GM12878 (cell line): ENCODE measurements around the gene WNT9B. TPM values are rescaled to one million over a fixed set of nuclear protein-coding genes. Genes with fewer than 3 reads are reported as not detected.

ENCODE experiments used
- ATAC-seq: fragments of 200-7000 bp; cut with Tn5 transposase; 3 replicates; pipeline ENCODE4 v1.9.1; 2020; ENCODE audit warnings: mild to moderate bottlenecking, moderate library complexity
- BruUV-seq: library from RNA; stranded (reverse); fragments of 400-500 nt; replicated peaks from 2 replicates; lab custom pipeline; 2021; lab: Mats Ljungman, UMichigan
- CTCF ChIA-PET: fragments of 300-600 bp; sonication (Branson Sonifier 250); formaldehyde crosslinking; extraction: SDS; loops from one replicate; lab custom pipeline; 2021; ENCODE audit warnings: inconsistent platforms; lab: Yijun Ruan, JAX
- POLR2A ChIA-PET: fragments of 350-600 bp; formaldehyde crosslinking; extraction: SDS; loops from one replicate; lab custom pipeline; 2021; ENCODE audit warnings: inconsistent platforms; lab: Charles Lee
- RAD21 ChIA-PET: fragments of 300-600 bp; sonication (Branson Sonifier 250); formaldehyde crosslinking; loops from one replicate; lab custom pipeline; 2023; ENCODE audit warnings: antibody characterized with exemption; ENCODE audit not compliant: unreplicated experiment; lab: Charles Lee
- SMC1A ChIA-PET: fragments of 300-600 bp; sonication (Branson Sonifier 250); formaldehyde crosslinking; loops from one replicate; lab custom pipeline; 2023; ENCODE audit not compliant: unreplicated experiment, uncharacterized antibody; lab: Charles Lee
- DNase-seq: peaks from one replicate; pipeline ENCODE4 v3.0.0-alpha.2; 2011; ENCODE audit warnings: low read depth, low spot score
- FAIRE-seq: peaks from 3 replicates; lab custom pipeline; 2011; peaks lifted over from hg19 to GRCh38; lab: Jason Lieb, UNC
- H2AFZ ChIP-seq: 2 replicates; pipeline ENCODE4 v1.6.0; 2011; ENCODE audit warnings: low read depth, low read length, control low read depth; ENCODE audit not compliant: control insufficient read depth
- H3K27ac ChIP-seq: 2 replicates; pipeline ENCODE4 v1.5.1; 2011; ENCODE audit warnings: control low read depth; ENCODE audit not compliant: control insufficient read depth, insufficient read depth
- H3K27me3 ChIP-seq, 2 experiments: replicated peaks in 1 of 2; 2 replicates each; pipeline versions ENCODE4 v1.6.0 to v1.6.1; 2011; ENCODE audit warnings: low read length in 1 of 2; ENCODE audit not compliant: control insufficient read depth in 2 of 2, insufficient read depth in 2 of 2
- H3K36me3 ChIP-seq, 2 experiments: 2 replicates each; pipeline ENCODE4 v1.5.1; 2011; ENCODE audit warnings: low read length in 1 of 2; ENCODE audit not compliant: control insufficient read depth in 2 of 2, insufficient read depth in 2 of 2
- H3K4me1 ChIP-seq: 2 replicates; pipeline ENCODE4 v1.6.1; 2011; ENCODE audit warnings: mild to moderate bottlenecking, low read length, moderate library complexity, mixed read lengths; ENCODE audit not compliant: control insufficient read depth, insufficient read depth
- H3K4me2 ChIP-seq: 2 replicates; pipeline ENCODE4 v1.6.0; 2011; ENCODE audit warnings: control low read depth; ENCODE audit not compliant: control insufficient read depth, insufficient read depth
- H3K4me3 ChIP-seq: fragments of 200-600 bp; sonication (generic); 2 replicates; pipeline ENCODE4 v1.5.1; 2016
- H3K79me2 ChIP-seq: 2 replicates; pipeline ENCODE4 v1.6.0; 2011; ENCODE audit warnings: low read length; ENCODE audit not compliant: control insufficient read depth, insufficient read depth
- H3K9ac ChIP-seq: 2 replicates; pipeline ENCODE4 v1.8.0; 2011; ENCODE audit warnings: low read length, control low read depth, mixed read lengths; ENCODE audit not compliant: control insufficient read depth, insufficient read depth
- H3K9me3 ChIP-seq: replicated peaks from 3 replicates; pipeline ENCODE4 v1.5.1; 2011; ENCODE audit warnings: mild to moderate bottlenecking, low read length; ENCODE audit not compliant: control insufficient read depth, insufficient read depth
- H4K20me1 ChIP-seq: 2 replicates; pipeline ENCODE4 v1.6.0; 2011; ENCODE audit not compliant: control insufficient read depth, insufficient read depth
- CHD2 ChIP-seq: IDR thresholded peaks from 2 replicates; pipeline ENCODE4 v1.6.1; 2011; ENCODE audit warnings: low read depth, low read length, improper control_type of control experiment, borderline replicate concordance
- EED ChIP-seq: sonication (generic); IDR thresholded peaks from 2 replicates; pipeline ENCODE4 v1.6.1; 2016; ENCODE audit warnings: antibody characterized with exemption, low read depth
- EZH2 ChIP-seq: IDR thresholded peaks from 2 replicates; pipeline ENCODE4 v1.6.1; 2012; ENCODE audit warnings: low read depth, mild to moderate bottlenecking, control low read depth, inconsistent platforms, low read length, borderline replicate concordance; ENCODE audit not compliant: control insufficient read depth
- KAT2A ChIP-seq: conservative IDR thresholded peaks from 2 replicates; pipeline ENCODE4 v1.6.1; 2011; ENCODE audit warnings: low read depth, low read length; ENCODE audit not compliant: control insufficient read depth
- KDM1A ChIP-seq: fragments of 200-600 bp; sonication (generic); IDR thresholded peaks from 2 replicates; pipeline ENCODE4 v1.6.1; 2016; ENCODE audit warnings: borderline replicate concordance
- KLF5 ChIP-seq: fragments of 450-650 bp; IDR thresholded peaks from 2 replicates; pipeline ENCODE4 v1.6.1; 2014; ENCODE audit warnings: mild to moderate bottlenecking; ENCODE audit not compliant: partially characterized antibody
- MXI1 ChIP-seq: fragments of 150-350 bp; IDR thresholded peaks from 2 replicates; pipeline ENCODE4 v1.6.1; 2011; ENCODE audit warnings: low read depth, mild to moderate bottlenecking, inconsistent platforms, low read length, improper control_type of control experiment
- MYC ChIP-seq: IDR thresholded peaks from 2 replicates; pipeline ENCODE4 v1.6.1; 2011; ENCODE audit warnings: mild to moderate bottlenecking, low read length, moderate library complexity, inconsistent platforms; ENCODE audit not compliant: insufficient read depth, insufficient replicate concordance, insufficient read length, severe bottlenecking
- NFYB ChIP-seq: IDR thresholded peaks from 2 replicates; pipeline ENCODE4 v1.6.1; 2011; ENCODE audit warnings: low read depth, mild to moderate bottlenecking, low read length, improper control_type of control experiment, moderate library complexity; ENCODE audit not compliant: insufficient read depth
- RB1 ChIP-seq: fragments of 450-650 bp; formaldehyde crosslinking; IDR thresholded peaks from 2 replicates; pipeline ENCODE4 v1.6.1; 2017; ENCODE audit warnings: mild to moderate bottlenecking, borderline replicate concordance
- SIN3A ChIP-seq: IDR thresholded peaks from 2 replicates; pipeline ENCODE4 v1.6.1; 2012; ENCODE audit warnings: low read depth, low read length, improper control_type of control experiment
- STAT3 ChIP-seq: IDR thresholded peaks from 2 replicates; pipeline ENCODE4 v1.6.1; 2011; ENCODE audit warnings: low read depth, low read length, improper control_type of control experiment
- SUPT20H ChIP-seq: IDR thresholded peaks from 2 replicates; pipeline ENCODE4 v1.6.1; 2011; ENCODE audit warnings: low read depth, mild to moderate bottlenecking, low read length, moderate library complexity, borderline replicate concordance; ENCODE audit not compliant: control insufficient read depth
- TCF3 ChIP-seq: IDR thresholded peaks from 2 replicates; pipeline ENCODE4 v1.6.1; 2012; ENCODE audit warnings: low read depth, mild to moderate bottlenecking, low read length, borderline replicate concordance; ENCODE audit not compliant: insufficient read depth
- WRNIP1 ChIP-seq: IDR thresholded peaks from 2 replicates; pipeline ENCODE4 v1.6.1; 2011; ENCODE audit warnings: low read depth, low read length, improper control_type of control experiment, borderline replicate concordance
- ZBED1 ChIP-seq: IDR thresholded peaks from 2 replicates; pipeline ENCODE4 v1.6.1; 2016; ENCODE audit warnings: borderline replicate concordance
- WGBS: methylation state at CpG from one replicate; pipeline ENCODE4 v1.1.6; 2016; ENCODE audit warnings: low lambda C conversion rate; ENCODE audit not compliant: insufficient replicate concordance, insufficient coverage; ENCODE audit errors: missing lambda C conversion rate; 5-methylcytosine and 5-hydroxymethylcytosine counted together
- in situ Hi-C: fragments of 300-500 bp; cut with MboI; formaldehyde crosslinking; loops from 9 replicates; pipeline ENCODE4 v1.14.3; 2018; ENCODE audit warnings: mixed read lengths
- intact Hi-C: fragments of 100-400 bp; cut with micrococcal nuclease; formaldehyde crosslinking; loops from one replicate; pipeline ENCODE4 v1.14.2; 2022; ENCODE audit not compliant: unreplicated experiment
- polyA plus RNA-seq, 11 experiments: library from polyadenylated mRNA; depleted of rRNA in 4 of 11; unstranded in 6 of 11; stranded (reverse) in 5 of 11; fragments of >200 nt; fragmentation: Nextera tagmentation in 4 of 11; fragmentation: Illumina TruSeq in 1 of 11; extraction: Ambion mirVana in 4 of 11; extraction: Trizol in 1 of 11; gene quantifications; 1 replicate in 1 of 11; 2 replicates in 10 of 11; pipeline versions ENCODE4 v1.2.1 to v1.2.3, GENCODE V29; 2011 to 2016; ENCODE audit warnings: inconsistent platforms in 2 of 11, missing spikeins in 2 of 11, low read depth in 1 of 11
- total RNA-seq, 4 experiments: library from RNA; depleted of rRNA in 3 of 4; stranded (reverse); fragments of >200 nt in 3 of 4; fragmentation: Illumina TruSeq in 1 of 4; extraction: Trizol in 1 of 4; gene quantifications; 2 replicates each; pipeline versions ENCODE4 v1.2.1 to v1.2.3, GENCODE V29; 2013 to 2021
- TF ChIP-seq, protein P1 (sequence below): fragments of 450-650 bp; IDR thresholded peaks from 2 replicates; pipeline ENCODE4 v1.6.1; 2017; ENCODE audit warnings: mild to moderate bottlenecking, moderate library complexity
- TF ChIP-seq, protein P2 (sequence below), 3 experiments: IDR thresholded peaks in 2 of 3; conservative IDR thresholded peaks in 1 of 3; 2 replicates each; pipeline ENCODE4 v1.5.1; 2011; ENCODE audit warnings: low read depth in 3 of 3, low read length in 3 of 3, mild to moderate bottlenecking in 3 of 3, control low read depth in 2 of 3, moderate library complexity in 2 of 3, inconsistent platforms in 1 of 3, mixed read lengths in 1 of 3; ENCODE audit not compliant: control insufficient read depth in 2 of 3, insufficient read depth in 1 of 3; ENCODE audit errors: extremely low read depth in 1 of 3
- TF ChIP-seq, protein P3 (sequence below): IDR thresholded peaks from 2 replicates; pipeline ENCODE4 v1.6.1; 2012; ENCODE audit warnings: low read depth, low read length, improper control_type of control experiment

WNT9B gene
- total and polyA plus RNA-seq, 10 of the 15 experiments (the other 5 are each of a cell fraction or from before 2014, with no cell fraction given): not detected

DNA sequence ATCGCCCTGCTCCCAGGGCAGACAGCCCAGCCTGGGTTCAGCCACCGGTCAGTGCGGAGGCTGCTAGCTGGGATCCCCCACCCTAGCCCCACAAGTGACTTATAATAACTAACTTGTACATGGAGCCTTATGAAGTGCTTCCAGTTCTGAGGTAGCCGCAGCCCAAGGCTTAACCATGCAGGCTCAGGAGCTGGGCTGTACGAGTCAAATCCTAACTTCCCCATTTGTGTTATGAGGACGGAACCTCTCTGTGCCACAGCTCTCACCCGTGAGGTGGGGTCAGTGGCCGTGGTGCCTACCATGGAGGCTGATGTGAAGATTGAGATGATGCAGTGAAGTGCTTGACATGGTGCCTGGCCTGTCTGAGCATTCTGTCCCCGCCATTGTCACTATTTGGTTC, 43.8 kb downstream of the WNT9B start:
- ChIA-PET SMC1A (no interaction called here), CTCF (no interaction called here), RAD21 (no interaction called here), POLR2A (interaction anchor here (0.6 kb wide), 1 partner anchor 38 kb away, joined by 5 read pairs; no protein-coding TSS in a partner anchor)
- ATAC-seq: no peak
- peaks cover 3% of the 10 kb centered on the region in 2 experiments; a peak in 3 of 4 replicates for H3K27me3 ChIP-seq
- intact Hi-C loops (no loop called here), in situ Hi-C loops (loop anchor here (10.0 kb wide), 1 partner anchor 100 kb away; no protein-coding TSS in a partner anchor)
- no peaks in the 10 kb centered on the region for H3K9me3 ChIP-seq
- H3K4me3 ChIP-seq: no peak overlapping the region
- no peak for DNase-seq
- H3K36me3 ChIP-seq: no peaks in the 10 kb centered on the region
- H3K79me2 ChIP-seq: no peaks in the 10 kb centered on the region
- H3K4me2 ChIP-seq: no peak overlapping the region
- H3K27ac ChIP-seq: no peak overlapping the region
- BruUV-seq: no TSS peak
- H4K20me1 ChIP-seq: peaks cover 1% of the 10 kb centered on the region; the same call in 1 of the 2 replicates
- no peak overlapping the region for H2AFZ ChIP-seq
- WGBS: 31% methylated on average over 9 of the region's 9 CpGs
- H3K9ac ChIP-seq: no peak overlapping the region
- FAIRE-seq: no peak
- no peaks in the 10 kb centered on the region for H3K4me1 ChIP-seq
- TF ChIP-seq NFYB (no peak), TCF3 (no peak), CHD2 (no peak), MXI1 (no peak), STAT3 (no peak), SIN3A (no peak), KAT2A (no peak), WRNIP1 (no peak), ZBED1 (no peak), EZH2 (no peak), RB1 (no peak), KDM1A (no peak), EED (no peak), MYC (no peak), SUPT20H (no peak), KLF5 (no peak)
- TF ChIP-seq, protein P1, sequence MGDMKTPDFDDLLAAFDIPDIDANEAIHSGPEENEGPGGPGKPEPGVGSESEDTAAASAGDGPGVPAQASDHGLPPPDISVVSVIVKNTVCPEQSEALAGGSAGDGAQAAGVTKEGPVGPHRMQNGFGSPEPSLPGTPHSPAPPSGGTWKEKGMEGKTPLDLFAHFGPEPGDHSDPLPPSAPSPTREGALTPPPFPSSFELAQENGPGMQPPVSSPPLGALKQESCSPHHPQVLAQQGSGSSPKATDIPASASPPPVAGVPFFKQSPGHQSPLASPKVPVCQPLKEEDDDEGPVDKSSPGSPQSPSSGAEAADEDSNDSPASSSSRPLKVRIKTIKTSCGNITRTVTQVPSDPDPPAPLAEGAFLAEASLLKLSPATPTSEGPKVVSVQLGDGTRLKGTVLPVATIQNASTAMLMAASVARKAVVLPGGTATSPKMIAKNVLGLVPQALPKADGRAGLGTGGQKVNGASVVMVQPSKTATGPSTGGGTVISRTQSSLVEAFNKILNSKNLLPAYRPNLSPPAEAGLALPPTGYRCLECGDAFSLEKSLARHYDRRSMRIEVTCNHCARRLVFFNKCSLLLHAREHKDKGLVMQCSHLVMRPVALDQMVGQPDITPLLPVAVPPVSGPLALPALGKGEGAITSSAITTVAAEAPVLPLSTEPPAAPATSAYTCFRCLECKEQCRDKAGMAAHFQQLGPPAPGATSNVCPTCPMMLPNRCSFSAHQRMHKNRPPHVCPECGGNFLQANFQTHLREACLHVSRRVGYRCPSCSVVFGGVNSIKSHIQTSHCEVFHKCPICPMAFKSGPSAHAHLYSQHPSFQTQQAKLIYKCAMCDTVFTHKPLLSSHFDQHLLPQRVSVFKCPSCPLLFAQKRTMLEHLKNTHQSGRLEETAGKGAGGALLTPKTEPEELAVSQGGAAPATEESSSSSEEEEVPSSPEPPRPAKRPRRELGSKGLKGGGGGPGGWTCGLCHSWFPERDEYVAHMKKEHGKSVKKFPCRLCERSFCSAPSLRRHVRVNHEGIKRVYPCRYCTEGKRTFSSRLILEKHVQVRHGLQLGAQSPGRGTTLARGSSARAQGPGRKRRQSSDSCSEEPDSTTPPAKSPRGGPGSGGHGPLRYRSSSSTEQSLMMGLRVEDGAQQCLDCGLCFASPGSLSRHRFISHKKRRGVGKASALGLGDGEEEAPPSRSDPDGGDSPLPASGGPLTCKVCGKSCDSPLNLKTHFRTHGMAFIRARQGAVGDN: no peak
- TF ChIP-seq, protein P2, sequence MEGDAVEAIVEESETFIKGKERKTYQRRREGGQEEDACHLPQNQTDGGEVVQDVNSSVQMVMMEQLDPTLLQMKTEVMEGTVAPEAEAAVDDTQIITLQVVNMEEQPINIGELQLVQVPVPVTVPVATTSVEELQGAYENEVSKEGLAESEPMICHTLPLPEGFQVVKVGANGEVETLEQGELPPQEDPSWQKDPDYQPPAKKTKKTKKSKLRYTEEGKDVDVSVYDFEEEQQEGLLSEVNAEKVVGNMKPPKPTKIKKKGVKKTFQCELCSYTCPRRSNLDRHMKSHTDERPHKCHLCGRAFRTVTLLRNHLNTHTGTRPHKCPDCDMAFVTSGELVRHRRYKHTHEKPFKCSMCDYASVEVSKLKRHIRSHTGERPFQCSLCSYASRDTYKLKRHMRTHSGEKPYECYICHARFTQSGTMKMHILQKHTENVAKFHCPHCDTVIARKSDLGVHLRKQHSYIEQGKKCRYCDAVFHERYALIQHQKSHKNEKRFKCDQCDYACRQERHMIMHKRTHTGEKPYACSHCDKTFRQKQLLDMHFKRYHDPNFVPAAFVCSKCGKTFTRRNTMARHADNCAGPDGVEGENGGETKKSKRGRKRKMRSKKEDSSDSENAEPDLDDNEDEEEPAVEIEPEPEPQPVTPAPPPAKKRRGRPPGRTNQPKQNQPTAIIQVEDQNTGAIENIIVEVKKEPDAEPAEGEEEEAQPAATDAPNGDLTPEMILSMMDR (IDR thresholded peaks at IDR 0.05 in 2 of 3, conservative IDR thresholded peaks at IDR 0.05 in 1 of 3; ENCODE audit: control insufficient read depth in 2 of 3, extremely low read depth in 1 of 3, insufficient read depth in 1 of 3, low read depth in 3 of 3, low read length in 3 of 3): no peak
- TF ChIP-seq, protein P3, sequence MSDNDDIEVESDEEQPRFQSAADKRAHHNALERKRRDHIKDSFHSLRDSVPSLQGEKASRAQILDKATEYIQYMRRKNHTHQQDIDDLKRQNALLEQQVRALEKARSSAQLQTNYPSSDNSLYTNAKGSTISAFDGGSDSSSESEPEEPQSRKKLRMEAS: no peak
